Hepatocyte (in vitro differentiated cells): ENCODE measurements around the gene TP53I3. TPM values are rescaled to one million over a fixed set of nuclear protein-coding genes. Genes with fewer than 3 reads are reported as not detected.

ENCODE experiments used
- polyA plus RNA-seq: library from polyadenylated mRNA; unstranded; fragments of >200 nt; fragmentation: Nextera tagmentation; extraction: Ambion mirVana; gene quantifications from 2 replicates; pipeline ENCODE4 v1.2.1, GENCODE V29; 2016
- small RNA-seq: library from RNA; depleted of rRNA; stranded (forward); fragments of <200 nt; gene quantifications from one replicate; pipeline ENCODE3, GENCODE V24; 2014
- total RNA-seq: library from RNA; depleted of rRNA; stranded (reverse); fragments of >200 nt; gene quantifications from 2 replicates; pipeline ENCODE4 v1.2.3, GENCODE V29; 2014

Gene TP53I3
- total and polyA plus RNA-seq, 2 experiments from 2014 or later, result 31.9 to 56.2 TPM

Small RNA genes lying within 50 kb of the gene (small RNA-seq; reads per million reads assigned to genes)
- not detected for gene RNU6-370P

Other genes with a start within 250 kb of the TP53I3 start
- gene ATAD2B, start 157.7 kb downstream of the TP53I3 start, total RNA-seq, result 17.1 and 26.2 TPM in 2 replicates
- 6.1 and 8.7 TPM in 2 replicates for gene ATAD2B, start 157.7 kb downstream of the TP53I3 start, polyA plus RNA-seq
- gene UBXN2A, start 144.4 kb downstream of the TP53I3 start, total RNA-seq, result 15.9 and 16.9 TPM in 2 replicates
- gene UBXN2A, start 144.4 kb downstream of the TP53I3 start, polyA plus RNA-seq, result 11.7 and 16.4 TPM in 2 replicates
- gene MFSD2B, start 74.7 kb downstream of the TP53I3 start, total RNA-seq, result not detected in 2 replicates
- gene MFSD2B, start 74.7 kb downstream of the TP53I3 start, polyA plus RNA-seq, result 0.25 TPM in 1 of 2 replicates, not detected in the other
- gene WDCP, start 37.4 kb downstream of the TP53I3 start, total RNA-seq, result 6.0 and 6.8 TPM in 2 replicates
- 1.4 and 2.4 TPM in 2 replicates for gene WDCP, start 37.4 kb downstream of the TP53I3 start, polyA plus RNA-seq
- gene FKBP1B, start 35.1 kb downstream of the TP53I3 start, total RNA-seq, result 20.2 and 24.4 TPM in 2 replicates
- 36.3 and 37.2 TPM in 2 replicates for gene FKBP1B, start 35.1 kb downstream of the TP53I3 start, polyA plus RNA-seq
- 131 and 158 TPM in 2 replicates for gene SF3B6, start 8.5 kb downstream of the TP53I3 start, total RNA-seq
- 170 and 174 TPM in 2 replicates for gene SF3B6, start 8.5 kb downstream of the TP53I3 start, polyA plus RNA-seq
- gene PFN4, start 38.5 kb upstream of the TP53I3 start, total RNA-seq, result 0.24 and 1.2 TPM in 2 replicates
- 0.75 and 1.7 TPM in 2 replicates for gene PFN4, start 38.5 kb upstream of the TP53I3 start, polyA plus RNA-seq
- 7.4 and 14.9 TPM in 2 replicates for gene FAM228B, start 38.6 kb upstream of the TP53I3 start, total RNA-seq
- 12.5 and 20.7 TPM in 2 replicates for gene FAM228B, start 38.6 kb upstream of the TP53I3 start, polyA plus RNA-seq
- 0.13 and 0.24 TPM in 2 replicates for gene FAM228A, start 90.2 kb upstream of the TP53I3 start, total RNA-seq
- gene FAM228A, start 90.2 kb upstream of the TP53I3 start, polyA plus RNA-seq, result 0.86 TPM in 1 of 2 replicates, not detected in the other